ENCODE measurements around the gene PPP1R2. TPM values are rescaled to one million over a fixed set of nuclear protein-coding genes. Genes with fewer than 3 reads are reported as not detected.
"Not testable (repeated sequence)": the region's sequence is repeated elsewhere in the genome, so short reads cannot be mapped to it uniquely, and the experiment has no call there.

PPP1R2 gene
- total RNA-seq, 1 experiment from 2014 or later: 46.1 TPM

DNA sequence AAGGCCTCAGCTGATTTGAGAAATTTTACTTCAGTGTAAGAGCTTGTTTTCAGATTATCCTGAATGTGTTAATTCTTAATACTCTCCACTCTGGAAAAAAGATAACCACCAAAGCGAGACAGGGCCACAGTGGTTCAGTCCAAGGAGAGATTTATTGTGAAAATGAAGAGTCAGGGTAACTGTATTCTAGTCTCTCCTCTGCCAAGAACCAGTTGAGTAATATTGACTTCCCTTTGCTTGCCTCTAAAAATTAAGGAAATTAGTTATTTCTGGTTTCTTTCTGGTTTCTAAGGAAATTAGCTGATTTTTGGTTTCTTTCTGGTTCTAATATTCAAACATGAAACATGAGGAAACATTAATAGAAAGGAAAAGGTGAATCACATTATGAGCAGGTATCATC is 34.9 kb downstream of the PPP1R2 start (continued):
- TF ChIP-seq POLR2A (IDR thresholded peaks at IDR 0.05; ENCODE audit: borderline replicate concordance, extremely low read depth, insufficient read depth, insufficient read length) (no peak), RAD21 (IDR thresholded peaks at IDR 0.05; ENCODE audit: low read depth) (no peak), EZH2 (IDR thresholded peaks at IDR 0.05) (no peak), ZFX (IDR thresholded peaks at IDR 0.05) (no peak), SP1 (IDR thresholded peaks at IDR 0.05; ENCODE audit: low read depth) (no peak)
- TF ChIP-seq, protein P1, sequence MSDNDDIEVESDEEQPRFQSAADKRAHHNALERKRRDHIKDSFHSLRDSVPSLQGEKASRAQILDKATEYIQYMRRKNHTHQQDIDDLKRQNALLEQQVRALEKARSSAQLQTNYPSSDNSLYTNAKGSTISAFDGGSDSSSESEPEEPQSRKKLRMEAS (IDR thresholded peaks at IDR 0.05): no peak
- TF ChIP-seq, protein P2, sequence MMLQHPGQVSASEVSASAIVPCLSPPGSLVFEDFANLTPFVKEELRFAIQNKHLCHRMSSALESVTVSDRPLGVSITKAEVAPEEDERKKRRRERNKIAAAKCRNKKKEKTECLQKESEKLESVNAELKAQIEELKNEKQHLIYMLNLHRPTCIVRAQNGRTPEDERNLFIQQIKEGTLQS (IDR thresholded peaks at IDR 0.05): no peak
- TF ChIP-seq, protein P3, sequence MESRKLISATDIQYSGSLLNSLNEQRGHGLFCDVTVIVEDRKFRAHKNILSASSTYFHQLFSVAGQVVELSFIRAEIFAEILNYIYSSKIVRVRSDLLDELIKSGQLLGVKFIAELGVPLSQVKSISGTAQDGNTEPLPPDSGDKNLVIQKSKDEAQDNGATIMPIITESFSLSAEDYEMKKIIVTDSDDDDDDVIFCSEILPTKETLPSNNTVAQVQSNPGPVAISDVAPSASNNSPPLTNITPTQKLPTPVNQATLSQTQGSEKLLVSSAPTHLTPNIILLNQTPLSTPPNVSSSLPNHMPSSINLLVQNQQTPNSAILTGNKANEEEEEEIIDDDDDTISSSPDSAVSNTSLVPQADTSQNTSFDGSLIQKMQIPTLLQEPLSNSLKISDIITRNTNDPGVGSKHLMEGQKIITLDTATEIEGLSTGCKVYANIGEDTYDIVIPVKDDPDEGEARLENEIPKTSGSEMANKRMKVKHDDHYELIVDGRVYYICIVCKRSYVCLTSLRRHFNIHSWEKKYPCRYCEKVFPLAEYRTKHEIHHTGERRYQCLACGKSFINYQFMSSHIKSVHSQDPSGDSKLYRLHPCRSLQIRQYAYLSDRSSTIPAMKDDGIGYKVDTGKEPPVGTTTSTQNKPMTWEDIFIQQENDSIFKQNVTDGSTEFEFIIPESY (IDR thresholded peaks at IDR 0.05; ENCODE audit: extremely low read depth, insufficient replicate concordance, low read length): no peak

DNA sequence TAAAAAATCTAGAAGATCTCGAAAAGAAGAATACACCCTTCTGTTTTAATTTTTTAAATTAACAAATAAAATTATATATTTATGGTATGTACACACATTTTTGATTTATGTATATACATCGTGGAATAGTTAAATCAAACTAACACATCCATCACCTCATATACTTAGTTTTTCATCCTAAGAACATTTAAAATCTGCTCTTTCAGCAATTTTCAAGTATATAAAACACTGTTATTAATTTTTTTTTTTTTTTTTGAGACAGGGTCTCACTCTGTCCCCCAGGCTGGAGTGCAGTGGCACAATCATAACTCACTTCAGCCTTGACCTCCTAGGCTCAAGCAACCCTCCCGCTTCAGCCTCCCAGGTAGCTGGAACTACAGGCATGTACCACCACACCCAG is 67.5 kb downstream of the PPP1R2 start:
- intact Hi-C loops (cut with micrococcal nuclease): no loop called here
- no peak overlapping the region for H3K27ac ChIP-seq (ENCODE audit: low read depth, low read length)
- H3K4me2 ChIP-seq (ENCODE audit: low read length): no peak overlapping the region
- peaks cover 9% of the 10 kb centered on the region; the same call in 1 of the 2 replicates for H3K27me3 ChIP-seq (ENCODE audit: insufficient read depth, low read length)
- H3K4me1 ChIP-seq (ENCODE audit: control insufficient read depth in 1 of 2, insufficient read depth in 2 of 2, low read length in 2 of 2): no peaks in the 10 kb centered on the region
- CTCF ChIA-PET: interaction anchor here (0.6 kb wide), 1 partner anchor 204 kb away, joined by 3 read pairs; the partner anchor contains the start of gene XXYLT1
- TF ChIP-seq, protein P4, sequence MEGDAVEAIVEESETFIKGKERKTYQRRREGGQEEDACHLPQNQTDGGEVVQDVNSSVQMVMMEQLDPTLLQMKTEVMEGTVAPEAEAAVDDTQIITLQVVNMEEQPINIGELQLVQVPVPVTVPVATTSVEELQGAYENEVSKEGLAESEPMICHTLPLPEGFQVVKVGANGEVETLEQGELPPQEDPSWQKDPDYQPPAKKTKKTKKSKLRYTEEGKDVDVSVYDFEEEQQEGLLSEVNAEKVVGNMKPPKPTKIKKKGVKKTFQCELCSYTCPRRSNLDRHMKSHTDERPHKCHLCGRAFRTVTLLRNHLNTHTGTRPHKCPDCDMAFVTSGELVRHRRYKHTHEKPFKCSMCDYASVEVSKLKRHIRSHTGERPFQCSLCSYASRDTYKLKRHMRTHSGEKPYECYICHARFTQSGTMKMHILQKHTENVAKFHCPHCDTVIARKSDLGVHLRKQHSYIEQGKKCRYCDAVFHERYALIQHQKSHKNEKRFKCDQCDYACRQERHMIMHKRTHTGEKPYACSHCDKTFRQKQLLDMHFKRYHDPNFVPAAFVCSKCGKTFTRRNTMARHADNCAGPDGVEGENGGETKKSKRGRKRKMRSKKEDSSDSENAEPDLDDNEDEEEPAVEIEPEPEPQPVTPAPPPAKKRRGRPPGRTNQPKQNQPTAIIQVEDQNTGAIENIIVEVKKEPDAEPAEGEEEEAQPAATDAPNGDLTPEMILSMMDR (IDR thresholded peaks at IDR 0.05 in 2 of 3, conservative IDR thresholded peaks at IDR 0.05 in 1 of 3; ENCODE audit: borderline replicate concordance in 1 of 3, insufficient read depth in 1 of 3, low read depth in 2 of 3, low read length in 2 of 3): no peak
- TF ChIP-seq SRF (IDR thresholded peaks at IDR 0.05; ENCODE audit: low read depth): no peak
- TF ChIP-seq ELF1 (IDR thresholded peaks at IDR 0.05; ENCODE audit: borderline replicate concordance, low read depth): no peak
- no peak for TF ChIP-seq RAD21 (IDR thresholded peaks at IDR 0.05; ENCODE audit: low read depth)
- TF ChIP-seq, protein P2 (IDR thresholded peaks at IDR 0.05): no peak
- BruUV-seq (replicated peaks): no TSS peak
- no peaks in the 10 kb centered on the region for H4K20me1 ChIP-seq (ENCODE audit: insufficient read depth)
- ATAC-seq (no peak), DNase-seq (ENCODE audit: low read depth, low spot score) (no peak)
- no peaks in the 10 kb centered on the region for H3K9me3 ChIP-seq (ENCODE audit: control insufficient read depth in 1 of 2, insufficient read depth in 1 of 2, low read depth in 1 of 2, low read length in 2 of 2)
- H3K9ac ChIP-seq (ENCODE audit: low read length): no peak overlapping the region
- H3K4me3 ChIP-seq (replicated peaks in 1 of 2; ENCODE audit: low read depth in 1 of 2, low read length in 2 of 2): no peak overlapping the region
- RAD21 ChIA-PET (ENCODE audit: low non-redundant PET in 1 of 2, low total read pairs in 2 of 2, uncharacterized antibody in 2 of 2, unreplicated experiment in 2 of 2): interaction anchor here in 1 of 2 experiments (0.6 kb wide), 1 partner anchor 42 kb away, joined by 3 read pairs; no protein-coding TSS in a partner anchor
- no peak overlapping the region for H2AFZ ChIP-seq (ENCODE audit: low read depth, low read length, poor library complexity, severe bottlenecking)
- no peaks in the 10 kb centered on the region for H3K79me2 ChIP-seq (ENCODE audit: insufficient read depth, low read length)
- no peaks in the 10 kb centered on the region for H3K9me2 ChIP-seq (ENCODE audit: insufficient read depth)
- POLR2A ChIA-PET: no interaction called here
- H3K36me3 ChIP-seq (ENCODE audit: control insufficient read depth in 1 of 2, insufficient read depth in 2 of 2, low read length in 2 of 2): no peaks in the 10 kb centered on the region

DNA sequence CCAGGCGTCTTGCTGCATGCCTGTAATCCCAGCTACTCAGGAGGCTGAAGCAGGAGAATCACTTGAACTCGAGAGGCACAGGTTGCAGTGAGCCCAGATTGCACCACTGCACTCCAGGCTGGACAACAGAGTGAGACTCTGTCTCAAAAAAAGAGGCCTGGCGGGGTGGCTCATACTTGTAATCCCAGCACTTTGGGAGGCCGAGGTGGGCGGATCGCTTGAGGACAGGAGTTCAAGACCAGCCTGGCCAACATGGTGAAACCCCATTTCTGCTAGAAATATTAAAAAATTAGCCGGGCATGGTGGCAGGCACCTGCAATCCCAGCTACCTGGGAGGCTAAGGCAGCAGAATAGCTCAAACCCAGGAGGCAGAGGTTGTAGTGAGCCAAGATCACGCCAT is 68.0 kb downstream of the PPP1R2 start:
- intact Hi-C loops (cut with micrococcal nuclease); H3K36me3 ChIP-seq (ENCODE audit: control insufficient read depth in 1 of 2, insufficient read depth in 2 of 2, low read length in 2 of 2); H3K27ac ChIP-seq (ENCODE audit: low read depth, low read length); H3K9me2 ChIP-seq (ENCODE audit: insufficient read depth); H3K9ac ChIP-seq (ENCODE audit: low read length); H3K4me1 ChIP-seq (ENCODE audit: control insufficient read depth in 1 of 2, insufficient read depth in 2 of 2, low read length in 2 of 2); ATAC-seq; POLR2A ChIA-PET; H3K9me3 ChIP-seq (ENCODE audit: control insufficient read depth in 1 of 2, insufficient read depth in 1 of 2, low read depth in 1 of 2, low read length in 2 of 2); RAD21 ChIA-PET (ENCODE audit: low non-redundant PET in 1 of 2, low total read pairs in 2 of 2, uncharacterized antibody in 2 of 2, unreplicated experiment in 2 of 2); H2AFZ ChIP-seq (ENCODE audit: low read depth, low read length, poor library complexity, severe bottlenecking); H3K4me2 ChIP-seq (ENCODE audit: low read length); H3K27me3 ChIP-seq (ENCODE audit: insufficient read depth, low read length); BruUV-seq (replicated peaks); H3K79me2 ChIP-seq (ENCODE audit: insufficient read depth, low read length); DNase-seq (ENCODE audit: low read depth, low spot score); H3K4me3 ChIP-seq (replicated peaks in 1 of 2; ENCODE audit: low read depth in 1 of 2, low read length in 2 of 2); H4K20me1 ChIP-seq (ENCODE audit: insufficient read depth): not testable (repeated sequence)
- CTCF ChIA-PET: interaction anchor here (0.6 kb wide), 1 partner anchor 204 kb away, joined by 3 read pairs; the partner anchor contains the start of gene XXYLT1

All from HCT116 (cell line).